ENCODE data around the gene ZNF575.

ZNF575 gene

GRCh38 chr19:43575156-43575950 lies 42.4 kb downstream of the ZNF575 start, which contains the start of the genes PINLYP and XRCC1:
PINLYP (plus strand) TSS chr19:43575801; CDS start chr19:43577192, 1,391 bp downstream.
XRCC1 (minus strand) TSS chr19:43575527; CDS start chr19:43575458, 69 bp downstream.
- peak; percentile 95 for DNase-seq

- DNase-seq: peak; percentile 69
Measured at GRCh38 chr19:43575955-43576878, 43.2 kb downstream of the ZNF575 start.

- DNase-seq: no peak
Measured at GRCh38 chr19:43578787-43579186, 45.8 kb downstream of the ZNF575 start.

GRCh38 chr19:43581467-43581866 lies 48.5 kb downstream of the ZNF575 start:
- DNase-seq: no peak

- no peak for DNase-seq
Measured at GRCh38 chr19:43582495-43582894, 49.5 kb downstream of the ZNF575 start.

- DNase-seq: no peak
Measured at GRCh38 chr19:43584484-43584883, 51.5 kb downstream of the ZNF575 start.
